CD14-positive monocyte (primary cell): ENCODE results near the gene NPAS3. TPM values are rescaled to one million over a fixed set of nuclear protein-coding genes. Genes with fewer than 3 reads are reported as not detected.

Experiments
- DNase-seq, 3 donors: peaks; one replicate each; pipeline ENCODE4 v3.0.0-alpha.2; 2011 to 2022
- H2AFZ ChIP-seq: 2 replicates; pipeline ENCODE4 v1.6.0; 2012; ENCODE audit warnings: mild to moderate bottlenecking, low read depth, low read length, inconsistent platforms; ENCODE audit not compliant: insufficient read depth, poor library complexity, severe bottlenecking
- H3K27ac ChIP-seq, 2 donors: 1 replicate in 1 of 2; 2 replicates in 1 of 2; pipeline ENCODE4 v1.5.1; 2012 to 2013; ENCODE audit warnings: low read length in 2 of 2, control low read depth in 1 of 2, inconsistent platforms in 1 of 2, low read depth in 1 of 2, mild to moderate bottlenecking in 1 of 2
- H3K27me3 ChIP-seq, 2 donors: one replicate each; pipeline versions ENCODE4 v1.6.0 to v1.6.1; 2011 to 2013; ENCODE audit warnings: low read length in 2 of 2; ENCODE audit not compliant: control insufficient read depth in 2 of 2, insufficient read depth in 2 of 2
- H3K36me3 ChIP-seq, 2 donors: replicated peaks in 1 of 2; 1 replicate in 1 of 2; 2 replicates in 1 of 2; pipeline versions ENCODE4 v1.5.1 to v1.6.1; 2012 to 2013; ENCODE audit warnings: low read length in 2 of 2, control low read depth in 1 of 2, inconsistent platforms in 1 of 2, mild to moderate bottlenecking in 1 of 2; ENCODE audit not compliant: insufficient read depth in 2 of 2, control insufficient read depth in 1 of 2
- H3K4me1 ChIP-seq, 2 donors: 1 replicate in 1 of 2; 2 replicates in 1 of 2; pipeline versions ENCODE4 v1.5.1 to v1.6.1; 2012 to 2013; ENCODE audit warnings: low read length in 2 of 2, control low read depth in 1 of 2, inconsistent platforms in 1 of 2, mild to moderate bottlenecking in 1 of 2, moderate library complexity in 1 of 2; ENCODE audit not compliant: insufficient read depth in 2 of 2, control insufficient read depth in 1 of 2
- H3K4me2 ChIP-seq: replicated peaks from 2 replicates; pipeline ENCODE3; 2012; ENCODE audit warnings: low read length, moderate library complexity, mild to moderate bottlenecking; ENCODE audit not compliant: poor library complexity, severe bottlenecking; ENCODE audit errors: extremely low read depth
- H3K4me3 ChIP-seq, 3 experiments: fragments of 200-600 bp in 1 of 3; sonication (generic) in 1 of 3; replicated peaks in 1 of 3; 1 replicate in 2 of 3; 2 replicates in 1 of 3; pipeline ENCODE4 v1.5.1; 2011 to 2013; ENCODE audit warnings: low read length in 3 of 3, mild to moderate bottlenecking in 3 of 3, control low read depth in 2 of 3, low read depth in 2 of 3, inconsistent platforms in 1 of 3, moderate library complexity in 1 of 3
- H3K79me2 ChIP-seq: 2 replicates; pipeline ENCODE4 v1.6.0; 2012; ENCODE audit warnings: mild to moderate bottlenecking, control low read depth, inconsistent platforms, low read length, moderate library complexity; ENCODE audit not compliant: insufficient read depth
- H3K9ac ChIP-seq: 2 replicates; pipeline ENCODE4 v1.6.0; 2017; ENCODE audit warnings: low read length, mild to moderate bottlenecking; ENCODE audit not compliant: insufficient read depth, poor library complexity, severe bottlenecking
- H3K9me3 ChIP-seq, 2 donors: replicated peaks in 1 of 2; 1 replicate in 1 of 2; 2 replicates in 1 of 2; pipeline versions ENCODE4 v1.5.1 to v1.6.1; 2012 to 2013; ENCODE audit warnings: low read length in 2 of 2, control low read depth in 1 of 2; ENCODE audit not compliant: control insufficient read depth in 1 of 2, insufficient read depth in 1 of 2
- H4K20me1 ChIP-seq: 2 replicates; pipeline ENCODE4 v1.6.0; 2012; ENCODE audit warnings: mild to moderate bottlenecking, low read length, control low read depth, moderate library complexity; ENCODE audit not compliant: insufficient read depth
- H3K27ac Mint-ChIP-seq, 7 donors: one replicate each; pipeline ENCODE4 v1.8.0; 2020; ENCODE audit warnings: mild to moderate bottlenecking in 7 of 7, mixed read lengths in 7 of 7, moderate library complexity in 6 of 7, inconsistent platforms in 2 of 7
- H3K27me3 Mint-ChIP-seq, 3 donors: one replicate each; pipeline ENCODE4 v1.8.0; 2021 to 2022; ENCODE audit warnings: low read depth in 3 of 3, mild to moderate bottlenecking in 3 of 3, mixed read lengths in 3 of 3, moderate library complexity in 3 of 3, inconsistent platforms in 1 of 3
- H3K36me3 Mint-ChIP-seq, 2 donors: one replicate each; pipeline ENCODE4 v1.8.0; 2020; ENCODE audit warnings: mixed read lengths in 2 of 2, inconsistent platforms in 1 of 2, mild to moderate bottlenecking in 1 of 2
- H3K4me1 Mint-ChIP-seq: one replicate; pipeline ENCODE4 v1.8.0; 2020; ENCODE audit warnings: mild to moderate bottlenecking, mixed read lengths
- H3K4me3 Mint-ChIP-seq, 2 donors: one replicate each; pipeline ENCODE4 v1.8.0; 2020; ENCODE audit warnings: mild to moderate bottlenecking in 2 of 2, mixed read lengths in 2 of 2, moderate library complexity in 1 of 2
- H3K9me3 Mint-ChIP-seq, 7 donors: one replicate each; pipeline ENCODE4 v1.8.0; 2020 to 2022; ENCODE audit warnings: mixed read lengths in 7 of 7, mild to moderate bottlenecking in 6 of 7, moderate library complexity in 6 of 7, inconsistent platforms in 2 of 7
- CTCF ChIP-seq: fragments of 200-600 bp; IDR thresholded peaks from one replicate; pipeline ENCODE4 v1.8.0; 2022; ENCODE audit warnings: antibody characterized with exemption, mild to moderate bottlenecking
- WGBS: methylation state at CpG from one replicate; pipeline ENCODE4 v1.1.5; 2013; ENCODE audit warnings: missing lambda C conversion rate; ENCODE audit not compliant: insufficient coverage; 5-methylcytosine and 5-hydroxymethylcytosine counted together
- intact Hi-C, 2 donors: fragments of 100-400 bp; cut with micrococcal nuclease; formaldehyde crosslinking; loops; one replicate each; pipeline versions ENCODE4 v1.15.0 to v1.15.1; 2023
- polyA plus RNA-seq, 3 donors: library from polyadenylated mRNA; depleted of rRNA in 1 of 3; unstranded in 2 of 3; stranded (reverse) in 1 of 3; fragments of 300-500 nt in 2 of 3; fragments of >200 nt in 1 of 3; fragmentation: Illumina TruSeq in 2 of 3; gene quantifications; 1 replicate in 2 of 3; 2 replicates in 1 of 3; pipeline ENCODE4 v1.2.3, GENCODE V29; 2012 to 2021

NPAS3 gene
- polyA plus RNA-seq, 3 donors = not detected

GRCh38 chr14:33285902-33286700 lies 347.4 kb downstream of the NPAS3 start:
- Histone ChIP-seq H3K36me3 (no peaks in the 10 kb centered on the region), H3K27me3 (no peaks in the 10 kb centered on the region), H3K9me3 (no peaks in the 10 kb centered on the region), H3K27ac (no peak overlapping the region), H3K79me2 (no peaks in the 10 kb centered on the region), H3K4me1 (no peaks in the 10 kb centered on the region), H3K9ac (no peak overlapping the region), H3K4me2 (no peak overlapping the region), H4K20me1 (no peaks in the 10 kb centered on the region), H3K4me3 (no peak overlapping the region), H2AFZ (no peak overlapping the region)
- 100% methylated on average over 1 of the region's 5 CpGs for WGBS
- TF ChIP-seq CTCF = no peak
- Mint-ChIP-seq H3K27ac (no peak overlapping the region), H3K4me3 (no peak overlapping the region), H3K36me3 (no peaks in the 10 kb centered on the region), H3K9me3 (peaks cover 0 to 3% (median 2%) of the 10 kb centered on the region in 7 donors), H3K4me1 (no peaks in the 10 kb centered on the region), H3K27me3 (no peaks in the 10 kb centered on the region)
- no peak for DNase-seq
- intact Hi-C loops = no loop called here

- intact Hi-C loops = no loop called here
- DNase-seq = no peak
- no peaks in the 10 kb centered on the region for H3K36me3 ChIP-seq
- TF ChIP-seq CTCF = no peak
- H3K27me3 ChIP-seq = no peaks in the 10 kb centered on the region
- H3K4me3 Mint-ChIP-seq = no peak overlapping the region
- no peaks in the 10 kb centered on the region for H3K79me2 ChIP-seq
- H3K4me2 ChIP-seq = no peak overlapping the region
- no peaks in the 10 kb centered on the region for H3K27me3 Mint-ChIP-seq
- H3K9ac ChIP-seq = no peak overlapping the region
- no peak overlapping the region for H3K4me3 ChIP-seq
- H3K9me3 ChIP-seq = no peaks in the 10 kb centered on the region
- H3K9me3 Mint-ChIP-seq = peaks cover 0 to 3% (median 2%) of the 10 kb centered on the region in 7 donors
- no peaks in the 10 kb centered on the region for H3K4me1 ChIP-seq
- H3K36me3 Mint-ChIP-seq = no peaks in the 10 kb centered on the region
- H3K4me1 Mint-ChIP-seq = no peaks in the 10 kb centered on the region
- no peaks in the 10 kb centered on the region for H4K20me1 ChIP-seq
- no peak overlapping the region for H3K27ac ChIP-seq
- no peak overlapping the region for H2AFZ ChIP-seq
- H3K27ac Mint-ChIP-seq = no peak overlapping the region
- 81% methylated on average over 3 of the region's 6 CpGs for WGBS
Observed at GRCh38 chr14:33287189-33287588, 348.5 kb downstream of the NPAS3 start.
